Activated CD8-positive, alpha-beta memory T cell treated with anti-CD3 and anti-CD28 coated beads, Interleukin-2, amount 50 U/mL, for 24 hours (primary cell): Measurements from ENCODE around the gene ASAP2.

Source experiments
- DNase-seq: peaks from one replicate; pipeline ENCODE4 v3.0.0-alpha.2; 2020; ENCODE audit errors: extremely low read depth

ASAP2 gene

DNA sequence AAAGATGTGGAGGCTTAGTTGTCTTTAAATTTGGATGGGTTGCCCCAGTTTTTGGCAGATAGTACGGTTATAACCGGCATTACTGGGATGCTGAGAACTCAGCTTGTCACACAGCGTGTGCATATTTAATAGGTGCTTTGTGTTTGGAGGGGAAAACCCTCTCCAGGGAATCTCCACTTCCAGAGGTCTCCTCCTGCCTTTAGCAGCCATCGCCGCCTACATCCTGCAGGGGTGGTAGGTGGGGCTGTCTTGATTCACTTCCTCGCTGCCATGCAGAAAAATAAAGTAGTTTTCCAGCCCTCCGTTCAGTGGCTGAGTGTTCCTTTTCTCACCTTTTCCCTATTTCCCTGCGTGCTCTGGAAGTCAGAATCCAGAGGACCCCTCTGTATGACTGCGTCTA, 140.3 kb downstream of the ASAP2 start:
- DNase-seq, result no peak

- no peak for DNase-seq
These were observed 140.8 kb downstream of the ASAP2 start for GRCh38 chr2:9347411-9347881.

DNA sequence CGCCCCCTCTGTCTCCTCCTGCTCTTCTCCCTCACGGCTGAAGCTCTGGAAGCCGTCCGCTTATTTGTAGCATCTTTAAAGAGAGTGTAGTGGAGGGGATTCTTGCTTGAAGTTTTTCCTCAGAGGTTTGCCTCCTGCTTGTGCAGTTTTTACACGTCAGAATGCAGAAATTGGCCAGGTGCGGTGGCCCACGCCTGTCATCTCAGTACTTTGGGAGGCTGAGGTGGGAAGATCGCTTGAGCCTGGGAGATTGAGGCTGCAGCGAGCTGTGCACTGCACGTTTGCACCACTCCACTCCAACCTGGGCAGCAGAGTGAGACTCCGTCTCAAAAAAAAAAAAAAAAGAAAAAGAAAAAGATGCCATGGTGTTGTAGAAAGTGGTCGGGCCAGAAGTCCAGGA, 147.7 kb downstream of the ASAP2 start:
- no peak for DNase-seq

- DNase-seq, result no peak
These were observed 148.7 kb downstream of the ASAP2 start for GRCh38 chr2:9355270-9355669.

DNA sequence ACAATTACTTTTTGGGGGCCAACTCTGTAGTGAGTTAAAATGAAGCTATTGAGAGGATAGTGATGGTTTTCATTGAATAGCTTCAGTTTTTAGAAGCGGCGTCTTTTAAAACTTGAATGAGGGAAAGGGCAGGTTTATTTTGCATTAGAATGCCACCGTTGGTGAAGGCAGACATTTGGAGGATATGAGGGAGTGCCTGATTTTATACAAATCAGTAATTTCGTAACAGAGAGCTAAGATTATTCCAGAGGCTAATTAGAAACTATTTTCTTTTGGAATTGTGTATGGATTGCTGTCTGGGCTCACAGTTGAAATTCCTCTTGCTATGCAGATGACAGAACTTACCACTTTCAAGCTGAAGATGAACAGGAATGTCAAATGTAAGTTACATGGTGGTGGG, 149.1 kb downstream of the ASAP2 start:
- DNase-seq, result no peak

DNA sequence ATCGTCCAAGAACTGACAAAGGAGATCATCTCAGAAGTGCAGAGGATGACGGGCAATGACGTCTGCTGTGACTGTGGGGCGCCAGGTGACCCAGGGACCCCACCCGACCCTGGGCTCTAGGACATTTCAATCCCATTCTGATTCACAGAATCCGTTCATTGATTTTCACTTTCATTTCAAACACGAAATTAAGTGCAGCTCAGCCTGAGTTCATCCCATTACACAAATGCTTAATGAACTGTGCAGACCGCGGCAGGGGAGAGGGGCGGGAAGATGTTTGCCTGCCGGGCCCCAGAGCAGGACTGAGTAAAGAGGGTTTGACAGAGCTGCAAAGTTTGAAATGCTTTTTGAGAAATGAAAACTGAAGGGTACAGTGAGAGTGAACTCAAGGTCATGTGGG, 149.6 kb downstream of the ASAP2 start:
- no peak for DNase-seq

GRCh38 chr2:9358846-9359245, 152.2 kb downstream of the ASAP2 start:
- no peak for DNase-seq

DNA sequence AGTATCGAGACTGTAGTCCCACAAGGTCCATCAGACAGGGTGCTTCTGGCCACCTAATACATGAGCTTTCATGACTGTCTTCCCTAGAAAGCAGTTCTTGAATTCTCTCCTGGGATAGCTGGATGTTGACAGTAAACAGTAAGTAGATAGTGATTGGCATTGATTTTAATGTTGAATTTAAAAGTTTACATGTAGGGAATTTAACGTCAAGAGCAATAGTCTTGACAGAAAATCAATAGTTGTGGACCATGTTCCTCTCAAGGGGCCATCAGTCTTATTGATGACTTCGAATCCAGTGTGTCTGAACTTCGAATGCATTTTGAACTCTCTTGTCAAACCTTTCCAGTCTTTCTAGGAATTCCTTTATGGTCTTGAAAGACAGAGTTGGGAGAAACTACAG, 152.9 kb downstream of the ASAP2 start:
- DNase-seq, result no peak

DNA sequence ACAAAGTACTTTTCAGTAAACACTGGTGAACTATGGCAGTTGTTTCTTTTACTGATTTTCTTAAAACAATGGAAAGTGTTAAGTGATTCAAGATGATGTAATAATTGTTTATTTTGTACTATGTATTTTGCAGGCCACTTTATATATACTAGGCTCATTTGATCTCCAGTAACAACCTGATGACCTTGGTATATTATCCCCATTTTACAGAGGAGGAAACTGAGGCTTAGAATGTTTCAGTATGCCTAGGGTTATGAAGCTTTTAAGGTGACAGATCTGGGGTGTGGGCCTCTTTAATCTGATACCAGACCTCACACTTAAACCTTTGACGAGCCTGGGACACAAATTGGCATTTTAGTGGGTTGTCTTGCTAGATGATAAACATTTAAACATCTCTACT, 153.5 kb downstream of the ASAP2 start:
- DNase-seq, result no peak

GRCh38 chr2:9360701-9361100, 154.1 kb downstream of the ASAP2 start:
- DNase-seq, result no peak

- no peak for DNase-seq
These were observed 157.8 kb downstream of the ASAP2 start for GRCh38 chr2:9364373-9364772.

- DNase-seq, result no peak
These were observed 158.3 kb downstream of the ASAP2 start for GRCh38 chr2:9364791-9365497.

DNA sequence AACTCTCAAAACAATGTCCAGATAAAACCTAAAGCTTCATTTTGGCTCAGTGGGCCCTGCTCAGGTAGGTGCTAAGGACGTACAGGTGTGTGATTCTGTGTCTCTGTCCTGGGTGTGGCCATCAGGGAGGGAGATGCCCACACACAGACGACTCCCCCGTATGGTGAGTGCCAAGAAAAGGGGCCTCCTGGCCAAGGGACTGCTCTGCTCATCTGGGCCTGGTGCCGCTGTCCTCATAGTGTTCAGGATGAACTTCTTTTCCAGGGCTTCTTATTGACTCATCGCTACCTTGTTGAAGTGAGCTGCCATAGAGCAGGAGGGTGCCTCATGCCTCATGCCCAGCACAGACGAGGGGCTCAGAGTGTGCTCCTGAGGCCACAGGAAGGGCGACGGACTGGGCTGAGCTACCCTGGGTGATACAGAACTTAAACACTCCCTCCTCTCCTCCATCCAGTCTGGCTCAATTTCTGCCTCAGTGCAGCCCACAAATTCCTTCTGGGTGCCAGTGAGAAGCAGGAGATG, 158.9 kb downstream of the ASAP2 start:
- no peak for DNase-seq

DNA sequence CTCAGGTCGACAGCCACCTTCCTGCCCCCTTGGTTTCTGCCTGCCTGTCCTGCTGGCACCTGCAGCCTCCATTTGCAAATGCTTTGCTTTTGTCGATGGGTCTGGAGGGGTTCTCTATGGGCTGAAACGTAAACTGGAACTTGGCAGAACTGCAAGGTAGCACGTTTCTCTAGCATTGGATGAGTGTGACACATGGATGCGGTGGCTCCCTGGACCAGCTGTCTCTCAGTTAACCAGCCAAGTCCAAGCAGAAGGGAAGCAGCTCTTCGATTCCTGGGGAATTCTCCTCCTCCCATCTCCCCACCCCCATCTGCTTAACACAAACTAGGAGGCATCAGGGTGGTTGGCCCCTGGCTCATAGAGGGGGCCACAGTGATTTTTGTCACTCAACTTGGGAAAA, 159.4 kb downstream of the ASAP2 start:
- DNase-seq, result no peak

DNA sequence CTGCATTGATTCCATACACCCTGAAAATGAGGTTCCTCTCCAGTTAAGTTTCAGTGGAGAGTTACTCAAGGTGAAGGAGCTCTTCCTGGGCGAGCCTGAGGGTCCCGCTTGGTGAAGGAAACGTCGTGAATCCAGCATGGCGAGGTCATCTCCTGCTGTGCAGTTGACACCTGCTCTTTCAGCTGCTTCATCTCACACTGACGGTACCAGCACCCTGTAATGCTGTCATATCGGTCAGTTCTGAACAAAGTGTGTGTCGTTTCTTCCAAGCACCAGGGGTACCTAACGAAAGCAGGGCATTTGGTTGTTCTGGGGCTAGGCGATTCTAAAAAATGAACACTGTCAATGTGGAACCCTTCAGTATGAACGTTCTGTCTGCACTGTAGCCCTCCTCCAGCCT, 164.1 kb downstream of the ASAP2 start:
- DNase-seq, result no peak

DNA sequence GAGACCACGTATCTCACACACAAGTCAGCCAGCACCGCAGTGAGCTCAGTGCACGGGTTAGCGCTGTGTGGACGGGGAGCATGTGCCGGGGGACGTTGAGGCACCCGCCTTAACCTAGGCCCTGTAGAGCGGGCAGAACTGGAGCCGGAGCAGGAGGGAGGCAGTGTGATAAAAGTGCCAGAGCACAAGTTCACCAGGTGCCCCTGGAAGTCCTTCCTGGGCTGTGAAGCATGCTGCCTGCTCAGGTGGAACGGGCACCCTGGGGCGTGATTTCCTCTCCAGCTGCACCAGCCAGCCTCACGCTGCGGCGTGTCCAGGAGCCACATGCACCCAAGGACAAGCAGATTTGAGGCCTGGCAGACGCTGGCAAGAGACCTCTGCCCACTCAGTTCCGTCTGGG, 166.4 kb downstream of the ASAP2 start:
- DNase-seq, result no peak

GRCh38 chr2:9373476-9373875, 166.9 kb downstream of the ASAP2 start:
- no peak for DNase-seq

DNA sequence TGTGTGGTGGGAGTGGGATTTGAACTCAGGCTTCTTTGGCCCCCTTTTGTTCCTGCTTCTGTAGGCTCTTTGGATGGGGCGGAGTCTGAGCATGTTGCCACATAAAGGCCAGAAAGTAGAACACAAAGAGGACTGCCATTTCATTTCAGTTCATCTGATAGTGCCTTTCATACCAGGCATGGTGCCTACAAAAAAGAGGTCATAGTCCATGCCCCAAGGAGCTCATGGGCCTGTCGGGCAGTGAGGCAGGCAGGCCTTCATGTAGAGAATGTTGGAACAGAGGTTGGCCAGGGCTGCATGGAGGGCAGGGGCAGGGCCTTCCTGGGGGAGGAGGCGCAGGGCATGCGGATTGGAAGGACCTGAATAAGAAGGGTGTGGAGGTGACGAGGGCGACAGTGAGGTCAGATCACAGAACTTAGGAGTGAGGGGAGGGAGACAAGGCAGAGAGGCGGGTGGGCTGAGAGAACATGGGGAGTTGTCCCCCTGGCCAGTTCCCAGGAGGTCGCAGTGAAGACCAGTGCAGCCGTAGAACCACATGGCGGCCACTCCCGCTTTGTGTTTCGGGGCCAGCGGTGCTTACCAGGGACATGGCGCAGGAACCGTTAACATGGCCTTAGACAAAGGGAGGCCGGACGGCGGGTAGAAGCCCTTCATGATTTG, 167.6 kb downstream of the ASAP2 start:
- DNase-seq, result no peak

DNA sequence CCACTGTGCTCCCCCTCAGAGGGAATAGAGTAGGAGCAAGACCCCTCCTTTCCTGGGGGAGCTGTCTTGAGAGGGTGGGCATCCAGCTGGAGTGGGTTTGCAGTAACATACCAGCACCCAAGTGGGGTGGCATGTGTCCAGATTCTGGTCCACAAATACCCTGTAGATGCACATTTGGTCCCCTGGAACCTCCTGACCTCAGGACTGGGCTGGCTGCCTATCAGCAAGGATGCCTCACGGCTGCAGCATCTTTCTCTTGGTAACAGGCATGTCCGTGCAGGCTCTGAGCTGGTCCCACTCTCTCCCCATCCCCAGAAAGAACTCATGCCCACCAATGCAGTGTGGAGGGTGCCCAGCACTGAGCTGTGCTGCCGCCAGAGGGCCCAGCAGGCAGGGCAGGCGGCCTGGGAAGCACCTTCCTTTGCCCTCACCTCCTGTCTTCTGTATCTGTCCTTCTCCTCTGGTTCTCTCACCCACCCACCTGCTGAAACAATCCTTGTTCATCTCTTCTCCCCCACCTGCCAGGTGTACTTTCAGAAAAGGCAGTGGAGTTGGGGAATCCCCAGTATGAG, 169.3 kb downstream of the ASAP2 start:
- DNase-seq, result no peak

DNA sequence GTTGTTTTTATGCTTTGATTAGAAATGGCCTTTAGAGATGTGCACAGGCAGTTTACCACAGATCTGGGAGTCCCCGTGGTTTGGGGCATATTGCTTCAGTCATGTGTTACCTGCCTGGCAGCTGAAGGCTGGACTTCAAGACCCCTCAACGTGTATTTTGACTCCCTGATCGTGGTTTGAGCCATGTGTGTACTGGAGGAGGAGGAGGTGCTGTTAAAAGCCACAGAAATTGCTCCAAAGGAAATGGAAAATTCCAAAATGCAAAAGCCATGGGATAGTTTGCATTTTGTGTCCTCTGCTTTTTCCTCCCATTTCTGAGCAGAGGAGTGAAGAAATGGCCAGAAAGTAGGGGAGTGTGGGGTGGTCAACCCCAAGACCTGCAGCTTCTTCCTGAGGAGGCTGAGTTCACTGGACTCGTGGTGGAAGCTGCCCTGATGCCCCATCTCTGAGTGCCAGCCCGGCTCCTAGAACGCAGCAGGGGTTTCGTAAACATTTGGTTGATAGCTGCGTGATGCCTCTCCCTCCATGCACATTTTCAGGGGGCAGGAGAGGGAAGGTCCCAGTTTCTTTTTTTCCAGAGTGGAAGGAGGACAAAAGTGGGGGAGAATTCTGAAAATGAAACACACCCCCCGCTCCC, 171.0 kb downstream of the ASAP2 start:
- no peak for DNase-seq

GRCh38 chr2:9378433-9379390, 172.1 kb downstream of the ASAP2 start:
- no peak for DNase-seq
